ENCODE results near the gene RAB4B.

GRCh38 chr19:40759352-40759751 is 18.7 kb upstream of the RAB4B start:
- TF ChIP-seq EZH2phosphoT487 (IDR thresholded peaks at IDR 0.05; ENCODE audit: unreplicated experiment) (no peak), EZH2 (IDR thresholded peaks at IDR 0.05; ENCODE audit: low read depth, unreplicated experiment) (no peak)
